K562 (cell line): ENCODE measurements around the gene MAML3. TPM values are rescaled to one million over a fixed set of nuclear protein-coding genes. Genes with fewer than 3 reads are reported as not detected.

Experiments used
- ATAC-seq: fragments of 200-7000 bp; cut with Tn5 transposase; 3 replicates; pipeline ENCODE4 v1.9.1; 2020; ENCODE audit warnings: moderate library complexity
- BruUV-seq: library from RNA; stranded (reverse); fragments of 400-500 nt; replicated peaks from 2 replicates; lab custom pipeline; 2021; lab: Mats Ljungman, UMichigan
- CTCF ChIA-PET: fragments of 300-600 bp; formaldehyde crosslinking; extraction: SDS; loops from one replicate; lab custom pipeline; 2021; ENCODE audit warnings: low intra/inter-chr PET ratio; lab: Yijun Ruan, JAX
- POLR2A ChIA-PET: fragments of 300-600, 350-650 bp; sonication (Branson Sonifier 250); formaldehyde crosslinking; extraction: SDS; loops from one replicate; lab custom pipeline; 2021; ENCODE audit warnings: antibody characterized with exemption, inconsistent platforms; lab: Yijun Ruan, JAX
- DNase-seq, 4 experiments: peaks; one replicate each; pipeline versions ENCODE4 v3.0.0 to v3.0.0-alpha.2; 2011 to 2018; ENCODE audit warnings: low spot score in 3 of 4, mixed read lengths in 3 of 4; ENCODE audit errors: extremely low read depth in 1 of 4
- FAIRE-seq: peaks from 2 replicates; lab custom pipeline; 2011; peaks lifted over from hg19 to GRCh38; lab: Jason Lieb, UNC
- H2AFZ ChIP-seq: 2 replicates; pipeline ENCODE4 v1.6.0; 2011; ENCODE audit warnings: low read depth, low read length, control low read depth, inconsistent platforms
- H3K27ac ChIP-seq: fragments of 200-600 bp; 3 replicates; pipeline ENCODE4 v1.8.0; 2011; ENCODE audit warnings: low read depth, mild to moderate bottlenecking, control low read depth, inconsistent platforms, low read length, moderate library complexity, mixed read lengths; ENCODE audit errors: extremely low read depth
- H3K27me3 ChIP-seq, 2 experiments: fragments of 300-600 bp in 1 of 2; 2 replicates in 1 of 2; 3 replicates in 1 of 2; pipeline versions ENCODE4 v1.6.0 to v1.8.0; 2011; ENCODE audit warnings: inconsistent platforms in 2 of 2, low read length in 2 of 2, mild to moderate bottlenecking in 1 of 2, mixed read lengths in 1 of 2, moderate library complexity in 1 of 2; ENCODE audit not compliant: control insufficient read depth in 2 of 2, insufficient read depth in 2 of 2
- H3K36me3 ChIP-seq: fragments of 300-600 bp; 3 replicates; pipeline ENCODE4 v1.8.0; 2011; ENCODE audit warnings: mild to moderate bottlenecking, low read length, inconsistent platforms; ENCODE audit not compliant: control insufficient read depth, insufficient read depth
- H3K4me1 ChIP-seq, 2 experiments: fragments of 200-600 bp in 1 of 2; replicated peaks in 1 of 2; 2 replicates in 1 of 2; 3 replicates in 1 of 2; pipeline versions ENCODE4 v1.5.1 to v1.8.0; 2011; ENCODE audit warnings: inconsistent platforms in 2 of 2, low read length in 2 of 2, mild to moderate bottlenecking in 1 of 2, mixed read lengths in 1 of 2, moderate library complexity in 1 of 2; ENCODE audit not compliant: control insufficient read depth in 2 of 2, insufficient read depth in 2 of 2
- H3K4me2 ChIP-seq: 2 replicates; pipeline ENCODE4 v1.6.1; 2011; ENCODE audit warnings: low read length, control low read depth, inconsistent platforms, mixed read lengths; ENCODE audit not compliant: insufficient read depth
- H3K4me3 ChIP-seq: fragments of 200-600 bp; sonication (generic), shearing (Covaris generic); 2 replicates; pipeline ENCODE4 v1.5.1; 2016; ENCODE audit warnings: control low read depth, inconsistent platforms
- H3K79me2 ChIP-seq: fragments of 200-600 bp; 3 replicates; pipeline ENCODE4 v1.8.0; 2011; ENCODE audit warnings: low read length, inconsistent platforms; ENCODE audit not compliant: control insufficient read depth, insufficient read depth
- H3K9ac ChIP-seq, 2 experiments: 2 replicates each; pipeline versions ENCODE4 v1.6.0 to v1.6.1; 2011; ENCODE audit warnings: low read depth in 2 of 2, low read length in 2 of 2, control low read depth in 1 of 2, inconsistent platforms in 1 of 2, mild to moderate bottlenecking in 1 of 2, mixed read lengths in 1 of 2; ENCODE audit not compliant: insufficient read depth in 1 of 2
- H3K9me1 ChIP-seq: one replicate; pipeline ENCODE4 v1.6.0; 2011; ENCODE audit warnings: inconsistent platforms, mild to moderate bottlenecking, low read length, moderate library complexity; ENCODE audit not compliant: control insufficient read depth, insufficient read depth
- H3K9me3 ChIP-seq: replicated peaks from 2 replicates; pipeline ENCODE4 v1.5.1; 2011; ENCODE audit warnings: low read depth, low read length, inconsistent platforms; ENCODE audit not compliant: control insufficient read depth, insufficient read depth
- H4K20me1 ChIP-seq: replicated peaks from 2 replicates; pipeline ENCODE4 v1.6.1; 2011; ENCODE audit warnings: low read length, inconsistent platforms, mixed read lengths; ENCODE audit not compliant: control insufficient read depth, insufficient read depth
- FOXJ2 ChIP-seq: fragments of 200-800 bp; sonication (Bioruptor generic); IDR thresholded peaks from 2 replicates; pipeline ENCODE4 v1.6.1; 2016; ENCODE audit warnings: missing genetic modification characterization, missing compliant biosample characterization
- KDM5B ChIP-seq: fragments of 200-600 bp; sonication (generic); IDR thresholded peaks from 2 replicates; pipeline ENCODE4 v1.6.1; 2012; ENCODE audit warnings: low read depth, mild to moderate bottlenecking, moderate library complexity, low read length, control low read depth, inconsistent platforms; ENCODE audit not compliant: insufficient replicate concordance
- KLF13 ChIP-seq: fragments of 450-650 bp; IDR thresholded peaks from 2 replicates; pipeline ENCODE4 v1.6.1; 2016; ENCODE audit warnings: missing genetic modification characterization, low read depth, mild to moderate bottlenecking, missing compliant biosample characterization, moderate library complexity, borderline replicate concordance
- NCOA1 ChIP-seq: fragments of 450-650 bp; IDR thresholded peaks from 2 replicates; pipeline ENCODE4 v1.6.1; 2016; ENCODE audit warnings: low read depth
- NEUROD1 ChIP-seq: fragments of 150-350 bp; IDR thresholded peaks from 2 replicates; pipeline ENCODE4 v1.6.1; 2014; ENCODE audit warnings: borderline replicate concordance, low read length, low read depth; ENCODE audit not compliant: partially characterized antibody
- NR4A1 ChIP-seq, 2 experiments: fragments of 250-450 bp in 1 of 2; fragments of 450-650 bp in 1 of 2; sonication (Bioruptor Pico) in 1 of 2; IDR thresholded peaks; 2 replicates each; pipeline versions ENCODE4 v1.4.0 to v1.6.1; 2016 to 2020; ENCODE audit warnings: mild to moderate bottlenecking in 2 of 2, missing compliant biosample characterization in 1 of 2, missing genetic modification characterization in 1 of 2, moderate library complexity in 1 of 2
- SIN3B ChIP-seq: fragments of 450-650 bp; IDR thresholded peaks from 2 replicates; pipeline ENCODE4 v1.6.1; 2017; ENCODE audit warnings: low read depth, mild to moderate bottlenecking, moderate library complexity
- ZNF174 ChIP-seq: fragments of 250-450 bp; sonication (Bioruptor Pico); IDR thresholded peaks from 2 replicates; pipeline ENCODE4 v1.4.0; 2020; ENCODE audit warnings: mild to moderate bottlenecking
- ZNF212 ChIP-seq: fragments of 450-650 bp; formaldehyde crosslinking; IDR thresholded peaks from 2 replicates; pipeline ENCODE4 v1.4.0; 2020; ENCODE audit warnings: mild to moderate bottlenecking
- WGBS: fragments of 100-300 bp; shearing (Covaris generic); methylation state at CpG from one replicate; pipeline ENCODE4 v1.1.6; 2016; ENCODE audit warnings: low coverage, mixed read lengths; ENCODE audit not compliant: insufficient coverage; ENCODE audit errors: missing lambda C conversion rate; 5-methylcytosine and 5-hydroxymethylcytosine counted together
- in situ Hi-C: fragments of 300-500 bp; cut with MboI; formaldehyde crosslinking; loops from 4 replicates; pipeline ENCODE4 v1.15.0; 2018; ENCODE audit warnings: inconsistent platforms, mixed read lengths
- intact Hi-C: fragments of 100-400 bp; cut with micrococcal nuclease; formaldehyde crosslinking; loops from 2 replicates; pipeline ENCODE4 v1.14.2; 2022
- polyA plus RNA-seq, 8 experiments: library from polyadenylated mRNA; depleted of rRNA in 4 of 8; stranded (reverse) in 5 of 8; unstranded in 3 of 8; fragments of >200 nt; fragmentation: Nextera tagmentation in 2 of 8; fragmentation: Illumina TruSeq in 1 of 8; extraction: Ambion mirVana in 2 of 8; extraction: Trizol in 1 of 8; gene quantifications; 2 replicates each; pipeline versions ENCODE4 v1.2.1 to v1.2.3, GENCODE V29; 2011 to 2014; ENCODE audit warnings: inconsistent platforms in 1 of 8, missing spikeins in 1 of 8
- total RNA-seq, 7 experiments: library from RNA; depleted of rRNA in 6 of 7; stranded (reverse); fragments of >200 nt in 6 of 7; fragmentation: Illumina TruSeq in 2 of 7; extraction: Trizol in 2 of 7; gene quantifications; 2 replicates each; pipeline versions ENCODE4 v1.2.1 to v1.2.3, GENCODE V29; 2011 to 2021; ENCODE audit warnings: low replicate concordance in 1 of 7
- TF ChIP-seq, protein P1 (sequence below), 2 experiments: fragments of 450-650 bp; IDR thresholded peaks; 2 replicates each; pipeline ENCODE4 v1.6.1; 2016
- TF ChIP-seq, protein P2 (sequence below), 3 experiments: fragments of 200-800 bp in 1 of 3; fragments of 250-450 bp in 1 of 3; fragments of 450-650 bp in 1 of 3; sonication (Bioruptor Pico) in 1 of 3; sonication (Bioruptor generic) in 1 of 3; formaldehyde crosslinking in 1 of 3; IDR thresholded peaks; 2 replicates each; pipeline versions ENCODE4 v1.6.1 to v1.8.0; 2016 to 2022; ENCODE audit warnings: mild to moderate bottlenecking in 2 of 3, missing genetic modification characterization in 2 of 3, missing compliant biosample characterization in 1 of 3, moderate library complexity in 1 of 3
- TF ChIP-seq, protein P3 (sequence below): fragments of 250-450 bp; sonication (Bioruptor Pico); IDR thresholded peaks from 2 replicates; pipeline ENCODE4 v1.6.1; 2021; ENCODE audit warnings: mild to moderate bottlenecking
- TF ChIP-seq, protein P4 (sequence below): fragments of 450-650 bp; formaldehyde crosslinking; IDR thresholded peaks from 2 replicates; pipeline ENCODE4 v1.4.0; 2022; ENCODE audit warnings: missing genetic modification characterization

Gene MAML3
- total and polyA plus RNA-seq, 9 of the 15 experiments (the other 6 are each of a cell fraction or from before 2014, with no cell fraction given): 0.01 to 0.55 (median 0.25) TPM

DNA sequence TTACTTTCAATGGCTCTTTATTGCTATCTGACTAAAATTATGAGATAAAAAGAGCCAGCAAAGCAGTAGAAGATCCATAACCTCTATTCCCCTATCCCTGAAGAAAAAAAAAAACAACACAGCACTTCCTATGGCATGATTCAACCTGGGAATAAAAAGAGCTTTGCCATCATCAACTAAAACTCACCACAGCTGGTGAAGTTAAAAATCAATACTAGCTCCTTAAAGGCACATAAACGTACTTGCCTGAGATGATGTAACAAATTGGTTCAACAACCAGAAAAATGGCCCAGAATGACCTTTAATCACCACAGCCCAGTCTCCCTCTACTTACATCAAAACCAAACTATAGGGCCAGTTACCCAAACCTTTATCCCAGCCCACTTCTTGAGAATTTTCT is 153.8 kb downstream of the MAML3 start:
- 0% methylated on average over 1 of the region's 1 CpG for WGBS
- no TSS peak for BruUV-seq
- no peak for DNase-seq
- Histone ChIP-seq H4K20me1 (no peaks in the 10 kb centered on the region), H3K9ac (no peak overlapping the region), H3K27me3 (no peaks in the 10 kb centered on the region; a peak in 1 of 5 replicates), H2AFZ (no peak overlapping the region), H3K79me2 (no peaks in the 10 kb centered on the region), H3K4me2 (no peak overlapping the region), H3K9me1 (no peaks in the 10 kb centered on the region), H3K9me3 (no peaks in the 10 kb centered on the region), H3K27ac (no peak overlapping the region), H3K4me3 (no peak overlapping the region), H3K4me1 (no peaks in the 10 kb centered on the region), H3K36me3 (no peaks in the 10 kb centered on the region)
- FAIRE-seq: no peak
- ChIA-PET POLR2A (no interaction called here), CTCF (no interaction called here)
- in situ Hi-C loops: no loop called here
- intact Hi-C loops: no loop called here
- ATAC-seq: no peak
- TF ChIP-seq KLF13 (tag): no peak
- TF ChIP-seq, protein P1, sequence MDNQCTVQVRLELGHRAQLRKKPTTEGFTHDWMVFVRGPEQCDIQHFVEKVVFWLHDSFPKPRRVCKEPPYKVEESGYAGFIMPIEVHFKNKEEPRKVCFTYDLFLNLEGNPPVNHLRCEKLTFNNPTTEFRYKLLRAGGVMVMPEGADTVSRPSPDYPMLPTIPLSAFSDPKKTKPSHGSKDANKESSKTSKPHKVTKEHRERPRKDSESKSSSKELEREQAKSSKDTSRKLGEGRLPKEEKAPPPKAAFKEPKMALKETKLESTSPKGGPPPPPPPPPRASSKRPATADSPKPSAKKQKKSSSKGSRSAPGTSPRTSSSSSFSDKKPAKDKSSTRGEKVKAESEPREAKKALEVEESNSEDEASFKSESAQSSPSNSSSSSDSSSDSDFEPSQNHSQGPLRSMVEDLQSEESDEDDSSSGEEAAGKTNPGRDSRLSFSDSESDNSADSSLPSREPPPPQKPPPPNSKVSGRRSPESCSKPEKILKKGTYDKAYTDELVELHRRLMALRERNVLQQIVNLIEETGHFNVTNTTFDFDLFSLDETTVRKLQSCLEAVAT (IDR thresholded peaks at IDR 0.05): no peak
- no peak for TF ChIP-seq NR4A1 (CRISPR knock-in tag; IDR thresholded peaks at IDR 0.05)
- no peak for TF ChIP-seq NR4A1 (tag; IDR thresholded peaks at IDR 0.05)
- TF ChIP-seq, protein P2, sequence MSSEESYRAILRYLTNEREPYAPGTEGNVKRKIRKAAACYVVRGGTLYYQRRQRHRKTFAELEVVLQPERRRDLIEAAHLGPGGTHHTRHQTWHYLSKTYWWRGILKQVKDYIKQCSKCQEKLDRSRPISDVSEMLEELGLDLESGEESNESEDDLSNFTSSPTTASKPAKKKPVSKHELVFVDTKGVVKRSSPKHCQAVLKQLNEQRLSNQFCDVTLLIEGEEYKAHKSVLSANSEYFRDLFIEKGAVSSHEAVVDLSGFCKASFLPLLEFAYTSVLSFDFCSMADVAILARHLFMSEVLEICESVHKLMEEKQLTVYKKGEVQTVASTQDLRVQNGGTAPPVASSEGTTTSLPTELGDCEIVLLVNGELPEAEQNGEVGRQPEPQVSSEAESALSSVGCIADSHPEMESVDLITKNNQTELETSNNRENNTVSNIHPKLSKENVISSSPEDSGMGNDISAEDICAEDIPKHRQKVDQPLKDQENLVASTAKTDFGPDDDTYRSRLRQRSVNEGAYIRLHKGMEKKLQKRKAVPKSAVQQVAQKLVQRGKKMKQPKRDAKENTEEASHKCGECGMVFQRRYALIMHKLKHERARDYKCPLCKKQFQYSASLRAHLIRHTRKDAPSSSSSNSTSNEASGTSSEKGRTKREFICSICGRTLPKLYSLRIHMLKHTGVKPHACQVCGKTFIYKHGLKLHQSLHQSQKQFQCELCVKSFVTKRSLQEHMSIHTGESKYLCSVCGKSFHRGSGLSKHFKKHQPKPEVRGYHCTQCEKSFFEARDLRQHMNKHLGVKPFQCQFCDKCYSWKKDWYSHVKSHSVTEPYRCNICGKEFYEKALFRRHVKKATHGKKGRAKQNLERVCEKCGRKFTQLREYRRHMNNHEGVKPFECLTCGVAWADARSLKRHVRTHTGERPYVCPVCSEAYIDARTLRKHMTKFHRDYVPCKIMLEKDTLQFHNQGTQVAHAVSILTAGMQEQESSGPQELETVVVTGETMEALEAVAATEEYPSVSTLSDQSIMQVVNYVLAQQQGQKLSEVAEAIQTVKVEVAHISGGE (CRISPR knock-in tag; IDR thresholded peaks at IDR 0.05): no peak
- no peak for TF ChIP-seq FOXJ2 (tag)
- TF ChIP-seq KDM5B: no peak
- no peak for TF ChIP-seq NEUROD1
- TF ChIP-seq, protein P3, sequence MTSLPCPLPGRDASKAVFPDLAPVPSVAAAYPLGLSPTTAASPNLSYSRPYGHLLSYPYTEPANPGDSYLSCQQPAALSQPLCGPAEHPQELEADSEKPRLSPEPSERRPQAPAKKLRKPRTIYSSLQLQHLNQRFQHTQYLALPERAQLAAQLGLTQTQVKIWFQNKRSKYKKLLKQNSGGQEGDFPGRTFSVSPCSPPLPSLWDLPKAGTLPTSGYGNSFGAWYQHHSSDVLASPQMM (CRISPR knock-in tag): no peak
- TF ChIP-seq NCOA1: no peak
- TF ChIP-seq ZNF174: no peak
- no peak for TF ChIP-seq SIN3B
- TF ChIP-seq, protein P4, sequence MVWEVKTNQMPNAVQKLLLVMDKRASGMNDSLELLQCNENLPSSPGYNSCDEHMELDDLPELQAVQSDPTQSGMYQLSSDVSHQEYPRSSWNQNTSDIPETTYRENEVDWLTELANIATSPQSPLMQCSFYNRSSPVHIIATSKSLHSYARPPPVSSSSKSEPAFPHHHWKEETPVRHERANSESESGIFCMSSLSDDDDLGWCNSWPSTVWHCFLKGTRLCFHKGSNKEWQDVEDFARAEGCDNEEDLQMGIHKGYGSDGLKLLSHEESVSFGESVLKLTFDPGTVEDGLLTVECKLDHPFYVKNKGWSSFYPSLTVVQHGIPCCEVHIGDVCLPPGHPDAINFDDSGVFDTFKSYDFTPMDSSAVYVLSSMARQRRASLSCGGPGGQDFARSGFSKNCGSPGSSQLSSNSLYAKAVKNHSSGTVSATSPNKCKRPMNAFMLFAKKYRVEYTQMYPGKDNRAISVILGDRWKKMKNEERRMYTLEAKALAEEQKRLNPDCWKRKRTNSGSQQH: no peak
- TF ChIP-seq ZNF212 (CRISPR knock-in tag): no peak
